ENCODE results near the gene SUPT20H. TPM values are rescaled to one million over a fixed set of nuclear protein-coding genes. Genes with fewer than 3 reads are reported as not detected.

Gene SUPT20H
- total RNA-seq, 1 experiment from 2014 or later, result 82.6 TPM

DNA sequence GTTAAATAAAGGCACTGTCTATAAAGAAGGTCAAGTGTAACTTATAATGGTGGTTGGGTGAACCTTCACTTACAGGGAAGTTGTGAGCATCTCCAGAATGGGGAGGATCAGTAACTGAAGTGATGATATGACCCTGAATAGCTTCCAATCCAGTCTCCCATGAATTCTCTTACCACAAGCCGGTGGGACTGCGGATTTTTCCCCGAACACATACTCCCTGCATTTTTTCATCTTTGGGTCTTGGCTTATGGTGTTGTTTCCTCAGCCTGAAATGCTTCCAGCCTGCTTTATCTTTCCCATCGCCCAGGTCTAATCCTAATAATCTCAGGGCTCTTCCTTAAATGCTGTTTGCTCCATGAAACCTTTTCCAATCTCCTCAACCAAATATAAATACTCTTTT is 48.0 kb upstream of the SUPT20H start:
- Histone ChIP-seq H3K36me3 (ENCODE audit: insufficient read depth, low read length, poor library complexity, severe bottlenecking) (no peaks in the 10 kb centered on the region), H3K4me1 (ENCODE audit: insufficient read depth, low read length, poor library complexity, severe bottlenecking) (no peaks in the 10 kb centered on the region), H3K27me3 (replicated peaks; ENCODE audit: insufficient read depth, low read depth, low read length, poor library complexity) (no peaks in the 10 kb centered on the region), H3K4me3 (ENCODE audit: low read depth, low read length, poor library complexity, severe bottlenecking) (no peak overlapping the region), H3K27ac (ENCODE audit: low read depth, low read length, poor library complexity, severe bottlenecking) (no peak overlapping the region), H3K9me3 (ENCODE audit: low read depth, low read length, poor library complexity, severe bottlenecking) (no peaks in the 10 kb centered on the region)
- BruUV-seq (replicated peaks), result no TSS peak
- TF ChIP-seq EZH2 (IDR thresholded peaks at IDR 0.05; ENCODE audit: borderline replicate concordance, low read depth, low read length, poor library complexity, severe bottlenecking), result no peak
- TF ChIP-seq, protein P1, sequence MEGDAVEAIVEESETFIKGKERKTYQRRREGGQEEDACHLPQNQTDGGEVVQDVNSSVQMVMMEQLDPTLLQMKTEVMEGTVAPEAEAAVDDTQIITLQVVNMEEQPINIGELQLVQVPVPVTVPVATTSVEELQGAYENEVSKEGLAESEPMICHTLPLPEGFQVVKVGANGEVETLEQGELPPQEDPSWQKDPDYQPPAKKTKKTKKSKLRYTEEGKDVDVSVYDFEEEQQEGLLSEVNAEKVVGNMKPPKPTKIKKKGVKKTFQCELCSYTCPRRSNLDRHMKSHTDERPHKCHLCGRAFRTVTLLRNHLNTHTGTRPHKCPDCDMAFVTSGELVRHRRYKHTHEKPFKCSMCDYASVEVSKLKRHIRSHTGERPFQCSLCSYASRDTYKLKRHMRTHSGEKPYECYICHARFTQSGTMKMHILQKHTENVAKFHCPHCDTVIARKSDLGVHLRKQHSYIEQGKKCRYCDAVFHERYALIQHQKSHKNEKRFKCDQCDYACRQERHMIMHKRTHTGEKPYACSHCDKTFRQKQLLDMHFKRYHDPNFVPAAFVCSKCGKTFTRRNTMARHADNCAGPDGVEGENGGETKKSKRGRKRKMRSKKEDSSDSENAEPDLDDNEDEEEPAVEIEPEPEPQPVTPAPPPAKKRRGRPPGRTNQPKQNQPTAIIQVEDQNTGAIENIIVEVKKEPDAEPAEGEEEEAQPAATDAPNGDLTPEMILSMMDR (conservative IDR thresholded peaks at IDR 0.05; ENCODE audit: low read depth, low read length), result no peak
- intact Hi-C loops (cut with micrococcal nuclease; ENCODE audit: unreplicated experiment), result loop anchor here (10.0 kb wide), 1 partner anchor 267 kb away; no protein-coding TSS in a partner anchor
- POLR2A ChIA-PET (ENCODE audit: low non-redundant PET), result no interaction called here
- DNase-seq (ENCODE audit: low spot score), result no peak
- CTCF ChIA-PET, result no interaction called here

DNA sequence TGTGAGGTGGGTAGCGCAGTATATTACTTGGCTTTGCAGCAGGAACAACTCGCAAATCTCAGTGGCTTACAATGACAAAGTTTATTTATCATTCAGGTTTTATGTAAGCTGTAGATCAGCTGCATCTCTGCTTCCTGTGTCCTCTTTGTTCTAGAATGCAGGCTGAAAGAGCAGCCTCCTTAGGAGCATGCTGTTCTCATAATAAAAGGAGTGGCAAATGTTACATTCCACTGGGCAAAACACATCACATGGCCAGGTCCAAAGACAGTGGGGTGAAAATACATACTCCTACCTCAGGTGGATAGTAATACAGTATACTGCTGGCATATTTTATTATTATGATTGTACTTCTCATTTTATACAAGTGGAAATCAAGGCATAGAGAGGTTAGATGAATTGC is 47.2 kb upstream of the SUPT20H start:
- Histone ChIP-seq H3K9me3 (ENCODE audit: low read depth, low read length, poor library complexity, severe bottlenecking) (no peaks in the 10 kb centered on the region), H3K4me1 (ENCODE audit: insufficient read depth, low read length, poor library complexity, severe bottlenecking) (no peaks in the 10 kb centered on the region), H3K27me3 (replicated peaks; ENCODE audit: insufficient read depth, low read depth, low read length, poor library complexity) (no peaks in the 10 kb centered on the region), H3K27ac (ENCODE audit: low read depth, low read length, poor library complexity, severe bottlenecking) (no peak overlapping the region), H3K4me3 (ENCODE audit: low read depth, low read length, poor library complexity, severe bottlenecking) (no peak overlapping the region), H3K36me3 (ENCODE audit: insufficient read depth, low read length, poor library complexity, severe bottlenecking) (no peaks in the 10 kb centered on the region)
- TF ChIP-seq EZH2 (IDR thresholded peaks at IDR 0.05; ENCODE audit: borderline replicate concordance, low read depth, low read length, poor library complexity, severe bottlenecking), result no peak
- TF ChIP-seq, protein P1 (conservative IDR thresholded peaks at IDR 0.05; ENCODE audit: low read depth, low read length), result no peak
- ChIA-PET CTCF (no interaction called here), POLR2A (ENCODE audit: low non-redundant PET) (no interaction called here)
- no TSS peak for BruUV-seq (replicated peaks)
- no peak for DNase-seq (ENCODE audit: low spot score)
- intact Hi-C loops (cut with micrococcal nuclease; ENCODE audit: unreplicated experiment), result loop anchor here (10.0 kb wide), 1 partner anchor 268 kb away; no protein-coding TSS in a partner anchor

DNA sequence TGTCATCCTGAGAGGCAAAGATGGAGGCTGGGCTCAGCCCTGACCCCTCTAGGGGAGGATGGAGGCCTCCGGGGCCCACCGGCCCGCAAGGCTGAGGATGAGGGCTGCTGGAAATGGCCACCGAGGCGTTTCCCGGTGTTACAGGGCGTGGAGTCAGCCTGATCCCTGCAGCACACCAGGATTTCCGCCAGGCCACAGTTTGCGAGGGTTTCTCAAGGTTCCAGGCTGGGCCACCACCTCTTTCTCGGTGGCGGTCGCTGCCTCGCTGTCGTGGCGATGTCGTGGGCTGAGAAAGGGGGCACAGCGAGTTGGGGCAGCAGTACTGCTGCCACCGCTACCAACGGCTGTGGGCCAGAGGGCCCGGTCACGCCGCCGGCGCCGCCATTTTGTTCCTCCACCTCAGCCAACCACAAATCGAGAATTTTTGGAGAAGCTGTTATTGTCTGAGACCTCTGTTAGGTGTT is 45.8 kb upstream of the SUPT20H start, which contains the start of gene CSNK1A1L:
Gene CSNK1A1L (minus strand): TSS at position 414 of the 464 bp plus-strand sequence. CDS start 408 bp downstream, at position 6.
- Histone ChIP-seq H3K4me1 (ENCODE audit: insufficient read depth, low read length, poor library complexity, severe bottlenecking) (no peaks in the 10 kb centered on the region), H3K9me3 (ENCODE audit: low read depth, low read length, poor library complexity, severe bottlenecking) (no peaks in the 10 kb centered on the region), H3K27ac (ENCODE audit: low read depth, low read length, poor library complexity, severe bottlenecking) (no peak within 1 kb of the TSS), H3K36me3 (ENCODE audit: insufficient read depth, low read length, poor library complexity, severe bottlenecking) (no peaks in the 10 kb centered on the region), H3K27me3 (replicated peaks; ENCODE audit: insufficient read depth, low read depth, low read length, poor library complexity) (no peaks in the 10 kb centered on the region), H3K4me3 (ENCODE audit: low read depth, low read length, poor library complexity, severe bottlenecking) (no peak within 1 kb of the TSS)
- no TSS peak for BruUV-seq (replicated peaks)
- POLR2A ChIA-PET (ENCODE audit: low non-redundant PET), result no interaction called here
- intact Hi-C loops (cut with micrococcal nuclease; ENCODE audit: unreplicated experiment), result loop anchor here (10.0 kb wide), 1 partner anchor 270 kb away; no protein-coding TSS in a partner anchor
- no peak for DNase-seq (ENCODE audit: low spot score)
- TF ChIP-seq, protein P1 (conservative IDR thresholded peaks at IDR 0.05; ENCODE audit: low read depth, low read length), result no peak
- no peak for TF ChIP-seq EZH2 (IDR thresholded peaks at IDR 0.05; ENCODE audit: borderline replicate concordance, low read depth, low read length, poor library complexity, severe bottlenecking)
- CTCF ChIA-PET, result interaction anchor here (0.5 kb wide), 1 partner anchor 257 kb away, joined by 6 read pairs; no protein-coding TSS in a partner anchor

All from A673 (cell line).